ENCODE results near the gene DBT.
"Not testable (repeated sequence)": the region's sequence is repeated elsewhere in the genome, so short reads cannot be mapped to it uniquely, and the experiment has no call there.

Gene DBT

GRCh38 chr1:100250264-100250663 is 630 bp upstream of the DBT start:
- DNase-seq (ENCODE audit: low read depth): no peak

GRCh38 chr1:100249155-100249536 is 488 bp downstream of the DBT start:
- no peak for DNase-seq (ENCODE audit: low read depth)

GRCh38 chr1:100246738-100247137 is 2.9 kb downstream of the DBT start:
- DNase-seq (ENCODE audit: low read depth): no peak

- DNase-seq (ENCODE audit: low read depth): no peak
Measured at GRCh38 chr1:100240631-100241030, 9.0 kb downstream of the DBT start.

GRCh38 chr1:100239961-100240360 is 9.7 kb downstream of the DBT start:
- no peak for DNase-seq (ENCODE audit: low read depth)

- DNase-seq (ENCODE audit: low read depth): no peak
Measured at GRCh38 chr1:100237091-100237490, 12.5 kb downstream of the DBT start.

GRCh38 chr1:100234432-100234831 is 15.2 kb downstream of the DBT start:
- DNase-seq (ENCODE audit: low read depth): no peak

- not testable (repeated sequence) for DNase-seq (ENCODE audit: low read depth)
Measured at GRCh38 chr1:100233566-100233965, 16.1 kb downstream of the DBT start.

GRCh38 chr1:100232156-100232555 is 17.5 kb downstream of the DBT start:
- no peak for DNase-seq (ENCODE audit: low read depth)

GRCh38 chr1:100231721-100232120 is 17.9 kb downstream of the DBT start:
- DNase-seq (ENCODE audit: low read depth): no peak

- no peak for DNase-seq (ENCODE audit: low read depth)
Measured at GRCh38 chr1:100230765-100231164, 18.9 kb downstream of the DBT start.

- no peak for DNase-seq (ENCODE audit: low read depth)
Measured at GRCh38 chr1:100229681-100230443, 19.8 kb downstream of the DBT start.

- DNase-seq (ENCODE audit: low read depth): no peak
Measured at GRCh38 chr1:100222428-100222827, 27.2 kb downstream of the DBT start.

- no peak for DNase-seq (ENCODE audit: low read depth)
Measured at GRCh38 chr1:100219883-100220282, 29.8 kb downstream of the DBT start.

- no peak for DNase-seq (ENCODE audit: low read depth)
Measured at GRCh38 chr1:100219457-100219856, 30.2 kb downstream of the DBT start.

GRCh38 chr1:100217834-100218233 is 31.8 kb downstream of the DBT start:
- DNase-seq (ENCODE audit: low read depth): no peak

GRCh38 chr1:100215101-100215500 is 34.5 kb downstream of the DBT start:
- DNase-seq (ENCODE audit: low read depth): no peak

- no peak for DNase-seq (ENCODE audit: low read depth)
Measured at GRCh38 chr1:100213141-100213540, 36.5 kb downstream of the DBT start.

- no peak for DNase-seq (ENCODE audit: low read depth)
Measured at GRCh38 chr1:100206301-100206700, 43.3 kb downstream of the DBT start.

- DNase-seq (ENCODE audit: low read depth): not testable (repeated sequence)
Measured at GRCh38 chr1:100205593-100205992, 44.0 kb downstream of the DBT start.

- DNase-seq (ENCODE audit: low read depth): not testable (repeated sequence)
Measured at GRCh38 chr1:100205103-100205502, 44.5 kb downstream of the DBT start.

GRCh38 chr1:100202703-100203102 is 46.9 kb downstream of the DBT start:
- not testable (repeated sequence) for DNase-seq (ENCODE audit: low read depth)

GRCh38 chr1:100200060-100200459 is 49.6 kb downstream of the DBT start:
- not testable (repeated sequence) for DNase-seq (ENCODE audit: low read depth)

GRCh38 chr1:100198596-100198995 is 51.0 kb downstream of the DBT start:
- DNase-seq (ENCODE audit: low read depth): no peak
